HEK293T (cell line): Measurements from ENCODE around the gene UNC79.

Experiments
- BHLHE40 ChIP-seq: fragments of 450-650 bp; IDR thresholded peaks from 2 replicates; pipeline ENCODE4 v1.6.1; 2016; ENCODE audit warnings: mild to moderate bottlenecking, moderate library complexity, borderline replicate concordance
- ELF4 ChIP-seq: fragments of 450-650 bp; IDR thresholded peaks from 2 replicates; pipeline ENCODE4 v1.6.1; 2017; ENCODE audit warnings: antibody characterized with exemption
- FOXK2 ChIP-seq: fragments of 450-650 bp; IDR thresholded peaks from 2 replicates; pipeline ENCODE4 v1.6.1; 2016; ENCODE audit warnings: mild to moderate bottlenecking
- FOXM1 ChIP-seq: fragments of 450-650 bp; IDR thresholded peaks from 2 replicates; pipeline ENCODE4 v1.6.1; 2017; ENCODE audit warnings: mild to moderate bottlenecking, borderline replicate concordance
- HDGF ChIP-seq: fragments of 450-650 bp; IDR thresholded peaks from 2 replicates; pipeline ENCODE4 v1.6.1; 2017; ENCODE audit warnings: antibody characterized with exemption, borderline replicate concordance
- L3MBTL2 ChIP-seq: fragments of 450-650 bp; conservative IDR thresholded peaks from 2 replicates; pipeline ENCODE4 v1.6.1; 2016; ENCODE audit warnings: mild to moderate bottlenecking
- NFRKB ChIP-seq: fragments of 450-650 bp; IDR thresholded peaks from 2 replicates; pipeline ENCODE4 v1.6.1; 2016; ENCODE audit warnings: mild to moderate bottlenecking, moderate library complexity
- PKNOX1 ChIP-seq: fragments of 450-650 bp; IDR thresholded peaks from 2 replicates; pipeline ENCODE4 v1.6.1; 2016
- SP1 ChIP-seq: fragments of 450-650 bp; IDR thresholded peaks from 2 replicates; pipeline ENCODE4 v1.6.1; 2017
- SUZ12 ChIP-seq: fragments of 450-650 bp; IDR thresholded peaks from 2 replicates; pipeline ENCODE4 v1.6.1; 2016; ENCODE audit warnings: mild to moderate bottlenecking
- TARDBP ChIP-seq: fragments of 450-650 bp; IDR thresholded peaks from 2 replicates; pipeline ENCODE4 v1.6.1; 2016
- ZNF384 ChIP-seq: fragments of 450-650 bp; IDR thresholded peaks from 2 replicates; pipeline ENCODE4 v1.6.1; 2016

GRCh38 chr14:93533842-93534241 is 103.1 kb downstream of the UNC79 start:
- TF ChIP-seq SP1 (no peak), HDGF (no peak), BHLHE40 (no peak), PKNOX1 (no peak), NFRKB (no peak), TARDBP (no peak), FOXK2 (no peak), L3MBTL2 (no peak), SUZ12 (no peak), ELF4 (no peak), FOXM1 (no peak), ZNF384 (no peak)
